Tibial artery (tissue), 4 donors: ENCODE data around the gene OR3A1.
"Not testable (repeated sequence)": the region's sequence is repeated elsewhere in the genome, so short reads cannot be mapped to it uniquely, and the experiment has no call there.

Experiments
- DNase-seq, 2 donors: peaks; one replicate each; pipeline ENCODE4 v3.0.0-alpha.2; 2019
- H3K27ac ChIP-seq, 2 donors: fragments of 200-600 bp; sonication (generic) in 1 of 2; 1 replicate in 1 of 2; 2 replicates in 1 of 2; pipeline ENCODE4 v1.5.1; 2018 to 2019; ENCODE audit warnings: mild to moderate bottlenecking in 1 of 2
- H3K27me3 ChIP-seq, 2 donors: fragments of 200-600 bp; sonication (generic) in 1 of 2; one replicate each; pipeline versions ENCODE4 v1.5.1 to v1.6.0; 2016 to 2019
- H3K36me3 ChIP-seq, 3 donors: fragments of 200-600 bp; sonication (generic) in 2 of 3; one replicate each; pipeline ENCODE4 v1.5.1; 2016 to 2019; ENCODE audit warnings: mild to moderate bottlenecking in 2 of 3
- H3K4me1 ChIP-seq, 4 donors: fragments of 200-600 bp; sonication (generic) in 2 of 4; 1 replicate in 3 of 4; 2 replicates in 1 of 4; pipeline ENCODE4 v1.5.1; 2016 to 2019
- H3K4me3 ChIP-seq, 2 donors: fragments of 200-600 bp; sonication (generic) in 1 of 2; 1 replicate in 1 of 2; 2 replicates in 1 of 2; pipeline ENCODE4 v1.5.1; 2018 to 2019; ENCODE audit warnings: mild to moderate bottlenecking in 2 of 2
- H3K9me3 ChIP-seq, 3 donors: fragments of 200-600 bp; sonication (generic) in 1 of 3; one replicate each; pipeline ENCODE4 v1.5.1; 2016 to 2019
- intact Hi-C: fragments of 100-400 bp; cut with DNase I; formaldehyde crosslinking; loops from one replicate; pipeline ENCODE4 v1.15.0; 2023; ENCODE audit warnings: low total_unique reads
- TF ChIP-seq, protein P1 (sequence below), 2 experiments: fragments of 200-600 bp in 1 of 2; fragments of 450-650 bp in 1 of 2; IDR thresholded peaks; one replicate each; pipeline ENCODE4 v1.5.1; 2017 to 2019; ENCODE audit warnings: antibody characterized with exemption in 2 of 2, mild to moderate bottlenecking in 1 of 2, moderate library complexity in 1 of 2

OR3A1 gene

GRCh38 chr17:3260163-3260562 is 38.0 kb downstream of the OR3A1 start:
- H3K27ac ChIP-seq = no peak overlapping the region
- intact Hi-C loops = no loop called here
- H3K4me3 ChIP-seq = no peak overlapping the region
- no peak for DNase-seq
- H3K4me1 ChIP-seq = no peaks in the 10 kb centered on the region
- H3K27me3 ChIP-seq = no peaks in the 10 kb centered on the region
- H3K9me3 ChIP-seq = no peaks in the 10 kb centered on the region
- TF ChIP-seq, protein P1, sequence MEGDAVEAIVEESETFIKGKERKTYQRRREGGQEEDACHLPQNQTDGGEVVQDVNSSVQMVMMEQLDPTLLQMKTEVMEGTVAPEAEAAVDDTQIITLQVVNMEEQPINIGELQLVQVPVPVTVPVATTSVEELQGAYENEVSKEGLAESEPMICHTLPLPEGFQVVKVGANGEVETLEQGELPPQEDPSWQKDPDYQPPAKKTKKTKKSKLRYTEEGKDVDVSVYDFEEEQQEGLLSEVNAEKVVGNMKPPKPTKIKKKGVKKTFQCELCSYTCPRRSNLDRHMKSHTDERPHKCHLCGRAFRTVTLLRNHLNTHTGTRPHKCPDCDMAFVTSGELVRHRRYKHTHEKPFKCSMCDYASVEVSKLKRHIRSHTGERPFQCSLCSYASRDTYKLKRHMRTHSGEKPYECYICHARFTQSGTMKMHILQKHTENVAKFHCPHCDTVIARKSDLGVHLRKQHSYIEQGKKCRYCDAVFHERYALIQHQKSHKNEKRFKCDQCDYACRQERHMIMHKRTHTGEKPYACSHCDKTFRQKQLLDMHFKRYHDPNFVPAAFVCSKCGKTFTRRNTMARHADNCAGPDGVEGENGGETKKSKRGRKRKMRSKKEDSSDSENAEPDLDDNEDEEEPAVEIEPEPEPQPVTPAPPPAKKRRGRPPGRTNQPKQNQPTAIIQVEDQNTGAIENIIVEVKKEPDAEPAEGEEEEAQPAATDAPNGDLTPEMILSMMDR (IDR thresholded peaks at IDR 0.05) = no peak
- H3K36me3 ChIP-seq = no peaks in the 10 kb centered on the region

DNA sequence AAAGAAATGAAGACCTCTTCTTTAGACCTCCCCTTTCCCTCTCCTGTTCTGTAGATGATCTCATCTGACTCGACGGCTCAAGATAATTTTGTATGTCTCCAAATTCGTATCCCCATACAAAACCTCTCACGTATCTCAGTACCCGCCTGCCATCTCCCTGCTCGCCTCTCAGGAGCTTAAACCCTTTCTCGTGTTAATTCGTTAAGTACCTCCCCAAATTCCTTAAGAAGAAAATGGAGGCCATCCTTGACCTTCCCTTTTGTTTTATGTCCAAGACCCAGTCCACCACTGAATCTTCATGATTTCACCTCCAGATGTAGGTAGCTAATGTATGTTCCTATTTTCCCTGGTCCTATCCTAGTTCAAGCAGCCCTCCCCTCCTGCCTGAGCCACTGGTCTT is 41.6 kb downstream of the OR3A1 start:
- intact Hi-C loops = no loop called here
- Histone ChIP-seq H3K4me1 (no peaks in the 10 kb centered on the region), H3K36me3 (no peaks in the 10 kb centered on the region), H3K27ac (no peak overlapping the region), H3K4me3 (no peak overlapping the region), H3K9me3 (no peaks in the 10 kb centered on the region), H3K27me3 (no peaks in the 10 kb centered on the region)
- no peak for DNase-seq
- TF ChIP-seq, protein P1 (IDR thresholded peaks at IDR 0.05) = no peak

GRCh38 chr17:3249013-3249412 is 49.1 kb downstream of the OR3A1 start:
- H3K4me1 ChIP-seq, H3K9me3 ChIP-seq, H3K27ac ChIP-seq, H3K36me3 ChIP-seq, intact Hi-C loops, DNase-seq, H3K27me3 ChIP-seq, H3K4me3 ChIP-seq: not testable (repeated sequence)

GRCh38 chr17:3244841-3245240 is 53.3 kb downstream of the OR3A1 start:
- H3K4me1 ChIP-seq, DNase-seq: not testable (repeated sequence)

DNA sequence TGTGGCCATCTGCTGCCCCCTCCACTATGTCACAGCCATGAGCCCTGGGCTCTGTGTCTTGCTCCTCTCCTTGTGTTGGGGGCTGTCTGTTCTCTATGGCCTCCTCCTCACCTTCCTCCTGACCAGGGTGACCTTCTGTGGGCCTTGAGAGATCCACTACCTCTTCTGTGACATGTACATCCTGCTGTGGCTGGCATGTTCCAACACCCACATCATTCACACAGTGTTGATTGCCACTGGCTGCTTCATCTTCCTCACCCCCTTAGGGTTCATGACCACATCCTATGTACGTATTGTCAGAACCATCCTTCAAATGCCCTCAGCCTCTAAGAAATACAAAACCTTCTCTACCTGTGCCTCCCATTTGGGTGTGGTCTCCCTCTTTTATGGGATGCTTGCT is 57.1 kb downstream of the OR3A1 start:
- H3K4me1 ChIP-seq, H3K36me3 ChIP-seq, intact Hi-C loops, H3K27ac ChIP-seq, DNase-seq, H3K9me3 ChIP-seq, H3K4me3 ChIP-seq, H3K27me3 ChIP-seq: not testable (repeated sequence)

More at GRCh38 chr17:3244841-3245240, 53.3 kb downstream of the OR3A1 start:
- H3K27ac ChIP-seq, H3K36me3 ChIP-seq, H3K27me3 ChIP-seq, intact Hi-C loops, H3K9me3 ChIP-seq, H3K4me3 ChIP-seq: not testable (repeated sequence)
